Fibroblast of skin of right biceps (primary cell): ENCODE measurements around the gene ASB2.

Experiments
- DNase-seq: peaks from one replicate; pipeline ENCODE4 v3.0.0-alpha.2; 2013

The ASB2 gene

GRCh38 chr14:93960774-93961438, 15.5 kb downstream of the ASB2 start:
- DNase-seq, result no peak

GRCh38 chr14:93960108-93960475, 16.3 kb downstream of the ASB2 start:
- no peak for DNase-seq

GRCh38 chr14:93959239-93960107, 16.9 kb downstream of the ASB2 start:
- DNase-seq, result peak; percentile 92

GRCh38 chr14:93958567-93959238, 17.7 kb downstream of the ASB2 start:
- DNase-seq, result no peak

GRCh38 chr14:93957751-93958566, 18.4 kb downstream of the ASB2 start:
- no peak for DNase-seq

DNA sequence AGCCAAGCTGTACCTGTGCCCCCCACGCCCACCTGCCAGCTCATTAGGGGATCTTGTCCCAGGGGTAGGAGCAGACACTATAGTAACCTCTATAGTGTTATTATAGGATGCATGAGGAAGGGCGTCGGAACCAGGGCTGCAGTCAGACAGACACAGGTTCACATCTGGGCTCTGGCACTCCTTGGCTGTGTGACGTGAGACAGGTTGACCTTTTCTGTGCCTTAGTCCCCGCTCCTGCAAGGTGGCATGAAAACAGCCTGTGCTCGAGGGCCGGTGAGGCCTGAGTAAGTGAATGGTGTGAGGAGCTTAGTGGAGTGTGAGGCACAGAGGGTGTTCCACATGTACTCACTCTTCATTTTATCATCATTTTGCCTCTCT, 19.0 kb downstream of the ASB2 start:
- no peak for DNase-seq

DNA sequence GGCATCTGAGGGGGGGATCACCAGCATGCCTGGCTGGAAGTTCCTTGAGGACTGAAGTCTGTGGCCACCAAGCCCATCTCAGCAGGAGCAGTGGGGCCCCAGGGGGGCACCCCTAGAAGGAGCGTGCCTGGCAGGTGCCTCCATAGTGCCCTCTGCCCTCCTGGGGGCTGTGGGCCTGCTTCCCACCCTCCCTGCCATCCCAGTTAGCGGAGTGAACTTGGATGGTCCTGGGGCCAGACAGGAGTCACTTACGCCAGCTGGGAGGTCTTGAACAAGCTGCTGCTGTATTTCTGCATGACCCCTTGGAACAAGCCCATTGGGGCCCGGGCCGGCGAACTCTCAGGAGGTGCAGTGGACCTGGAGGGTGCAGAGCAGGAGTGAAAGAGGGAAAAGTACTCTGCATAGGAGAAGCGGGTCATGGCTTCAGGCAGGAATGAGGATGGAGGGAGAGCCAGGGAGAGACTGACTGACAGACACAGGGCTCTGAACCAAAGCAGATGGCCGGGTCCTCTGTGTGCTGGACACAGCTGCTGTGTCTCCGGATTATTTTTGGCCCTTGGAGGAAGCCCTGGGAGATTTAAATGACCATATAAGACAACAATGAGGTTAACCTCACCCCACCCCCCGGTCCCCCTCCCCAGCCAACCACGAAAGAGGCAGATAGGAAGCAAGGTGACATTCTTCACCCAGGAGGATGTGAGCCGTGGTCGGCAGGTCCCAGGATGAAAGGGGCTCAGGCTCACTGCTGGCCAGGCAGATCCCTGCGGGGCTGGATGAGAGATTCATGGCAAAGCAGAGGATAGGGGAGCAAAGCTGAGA, 19.6 kb downstream of the ASB2 start:
- no peak for DNase-seq

- DNase-seq, result no peak
Observed at GRCh38 chr14:93955850-93956481, 20.4 kb downstream of the ASB2 start.

DNA sequence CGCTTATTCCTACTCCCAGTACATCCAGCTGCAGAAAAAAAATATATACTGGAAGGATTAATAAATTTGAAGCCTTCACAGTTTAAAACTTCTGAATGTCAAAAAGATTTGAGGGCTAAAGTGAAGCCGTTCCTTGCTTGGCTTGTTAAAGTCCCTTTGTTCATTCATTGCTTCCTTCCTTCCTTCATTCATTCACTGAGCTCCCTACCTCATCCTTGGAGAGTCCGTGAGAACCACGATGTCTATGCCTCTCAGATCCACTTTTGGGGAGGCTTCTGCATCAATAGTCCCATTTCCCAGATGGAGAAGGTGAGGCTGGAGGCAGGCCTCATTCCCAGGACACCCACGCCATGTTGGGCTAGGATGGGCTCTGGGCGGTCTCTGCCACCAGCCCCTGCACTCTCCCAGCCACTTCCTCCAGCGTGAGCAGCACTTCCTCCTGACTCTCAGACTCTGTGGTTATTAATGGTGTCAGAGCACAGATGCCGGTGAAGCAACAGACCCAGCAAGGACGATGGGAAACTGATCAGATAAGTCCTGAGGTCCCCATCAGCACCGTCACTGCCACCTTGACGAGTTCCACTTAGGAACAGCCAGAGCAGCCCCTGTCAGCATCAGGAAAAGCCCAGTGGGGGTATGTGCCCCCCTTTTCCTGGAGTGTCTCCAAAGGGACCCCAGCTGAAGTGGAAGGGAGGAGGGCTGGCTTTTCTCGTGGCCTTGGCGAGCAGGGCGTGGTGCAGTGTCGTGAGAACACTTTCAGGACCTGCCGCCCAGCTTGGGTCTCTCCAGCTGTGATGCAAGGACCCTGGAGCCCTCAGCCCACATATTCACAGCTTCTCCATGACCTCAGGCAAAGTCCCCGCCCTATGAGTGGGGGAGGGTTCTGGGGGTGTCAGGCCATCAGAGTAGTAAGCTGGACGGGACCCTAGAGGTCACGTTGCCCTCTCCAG, 21.2 kb downstream of the ASB2 start:
- DNase-seq, result no peak

- no peak for DNase-seq
Observed at GRCh38 chr14:93954516-93954830, 21.9 kb downstream of the ASB2 start.

DNA sequence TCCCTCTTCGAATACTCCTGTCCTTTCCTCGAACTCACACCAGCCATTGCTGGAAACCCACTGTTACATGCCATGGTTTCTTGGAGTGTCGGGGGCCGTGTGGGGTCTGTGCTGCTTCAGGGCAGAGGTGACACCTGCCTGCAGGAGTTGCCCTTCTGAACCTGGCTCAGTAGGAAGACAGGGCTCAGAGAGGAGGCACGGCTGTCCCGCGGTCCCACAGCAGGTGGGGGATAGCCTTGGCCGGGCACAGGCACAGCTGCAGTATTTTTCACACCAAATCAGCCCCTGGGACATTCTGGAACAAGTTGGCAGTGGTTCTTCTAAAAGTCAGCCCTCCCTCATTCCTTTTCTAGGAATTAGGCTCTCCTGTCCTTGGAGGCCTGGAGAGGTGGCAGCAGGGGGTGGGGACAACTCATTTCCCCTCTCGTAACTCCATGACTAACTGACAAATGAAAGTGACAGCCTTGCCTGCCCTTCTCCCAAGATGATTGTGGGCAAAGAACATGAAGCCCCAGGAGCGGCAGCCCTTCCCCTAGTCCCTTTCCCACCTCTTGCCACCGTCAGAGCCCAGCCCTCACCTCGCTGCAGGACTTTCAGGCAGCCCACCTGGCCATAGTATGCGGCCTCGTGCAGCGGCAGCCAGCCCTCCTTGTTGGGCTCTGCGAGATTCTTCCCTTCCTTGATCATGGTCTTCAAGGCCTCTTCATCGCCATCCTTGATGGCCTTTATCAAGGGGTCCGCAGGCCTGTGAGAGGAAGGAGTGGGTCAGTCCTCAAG, 22.4 kb downstream of the ASB2 start:
- no peak for DNase-seq

GRCh38 chr14:93953263-93953662, 23.1 kb downstream of the ASB2 start:
- no peak for DNase-seq

GRCh38 chr14:93952829-93953228, 23.5 kb downstream of the ASB2 start:
- no peak for DNase-seq

DNA sequence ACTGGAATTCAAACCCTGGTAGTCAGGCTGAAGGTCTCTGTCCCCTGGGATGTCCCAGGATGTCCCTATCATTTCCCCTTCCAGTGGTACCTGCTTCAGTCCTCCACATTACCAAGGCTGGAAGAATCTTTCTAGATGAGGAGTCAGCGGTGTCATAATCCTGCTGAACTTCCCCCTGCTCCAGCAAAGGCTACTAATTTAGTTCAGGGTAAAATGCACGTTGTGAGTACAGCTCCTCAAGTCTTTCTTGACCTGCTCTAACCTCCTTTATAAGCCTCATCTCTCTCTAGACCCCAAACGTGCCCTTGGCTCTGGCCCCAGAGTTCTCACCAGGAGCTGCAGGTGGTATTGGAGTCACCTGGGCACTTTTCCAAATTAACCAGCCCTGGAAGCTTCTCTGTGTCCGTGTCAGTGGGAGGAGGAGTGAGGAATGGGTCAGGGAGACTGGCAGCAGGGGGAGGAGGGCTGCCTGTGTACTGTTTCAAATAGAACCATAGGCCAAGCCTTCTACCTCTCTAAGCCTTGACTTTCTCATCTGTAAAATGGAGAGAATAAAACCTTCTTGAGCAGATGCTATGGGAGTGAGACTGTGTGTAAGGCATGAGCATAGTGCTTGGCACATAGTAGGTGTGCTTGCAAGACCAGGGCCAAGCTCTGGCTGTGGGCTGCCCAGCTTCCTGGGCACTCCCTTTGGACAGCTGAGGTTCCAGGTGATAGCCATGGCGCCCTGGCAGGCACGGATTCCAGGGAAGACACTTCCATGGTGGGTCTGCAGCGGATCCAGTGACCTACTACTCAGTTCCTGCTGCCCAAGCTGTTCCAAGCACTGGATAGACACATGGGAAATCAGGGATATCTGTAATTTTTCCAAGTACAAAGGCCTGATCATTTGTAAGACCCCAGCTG, 24.5 kb downstream of the ASB2 start:
- DNase-seq, result no peak

- DNase-seq, result no peak
Observed at GRCh38 chr14:93950948-93951634, 25.3 kb downstream of the ASB2 start.

DNA sequence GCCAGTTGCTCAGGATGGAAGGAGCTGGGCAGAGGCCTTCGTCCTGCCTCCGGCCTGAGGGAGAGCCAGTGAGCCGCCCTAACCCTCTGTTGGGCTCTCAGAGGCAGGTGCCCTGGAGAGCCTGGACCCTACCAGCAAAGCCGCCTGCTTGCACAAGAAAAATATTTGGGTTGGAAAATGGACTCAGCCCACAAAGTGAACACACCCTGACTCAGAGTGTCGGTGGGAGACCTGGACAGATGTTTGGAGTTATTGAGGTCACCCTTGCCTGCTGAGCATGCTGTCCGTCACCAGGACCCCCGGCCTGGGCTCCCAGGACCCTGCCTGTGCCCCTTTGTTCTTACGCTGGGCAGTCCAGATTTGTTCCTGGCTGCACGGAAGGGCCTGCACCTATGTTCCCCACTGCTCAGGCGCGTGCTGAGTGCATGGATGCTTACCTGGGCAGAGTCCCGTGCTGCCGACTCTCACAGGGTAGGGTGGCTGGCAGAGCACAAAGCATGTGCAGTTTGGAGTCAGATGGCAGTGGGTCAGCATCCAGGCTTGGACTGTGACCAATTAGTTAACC, 26.8 kb downstream of the ASB2 start:
- no peak for DNase-seq

- no peak for DNase-seq
Observed at GRCh38 chr14:93947282-93947681, 29.1 kb downstream of the ASB2 start.
